Measurements from ENCODE around the gene PCNA.

GRCh38 chr20:5077761-5078387 is 41.9 kb downstream of the PCNA start:
- TF ChIP-seq RBM34 (IDR thresholded peaks at IDR 0.05; ENCODE audit: borderline replicate concordance, insufficient read depth, low read length) (no peak), GTF3C2 (IDR thresholded peaks at IDR 0.05; ENCODE audit: borderline replicate concordance, extremely low read depth, insufficient read length) (no peak), CTCF (IDR thresholded peaks at IDR 0.05 in 2 of 3, conservative IDR thresholded peaks at IDR 0.05 in 1 of 3; ENCODE audit: insufficient read depth in 2 of 3, low read depth in 1 of 3, low read length in 3 of 3) (no peak), NCOA2 (IDR thresholded peaks at IDR 0.05; ENCODE audit: partially characterized antibody in 2 of 2) (no peak)

Data from K562 (cell line).